HG02840 (cell line): ENCODE data around the gene TDRD12.

Experiments used
- ATAC-seq: cut with Tn5 transposase; IDR thresholded peaks from one replicate; pipeline ENCODE4 v1.9.1; 2021; ENCODE audit warnings: mild to moderate bottlenecking, moderate library complexity, moderate number of reproducible peaks; ENCODE audit not compliant: unreplicated experiment, low FRiP score

Gene TDRD12

GRCh38 chr19:32800191-32800590 lies 80.6 kb downstream of the TDRD12 start:
- ATAC-seq: no peak

GRCh38 chr19:32800754-32801153 lies 81.2 kb downstream of the TDRD12 start:
- no peak for ATAC-seq

- no peak for ATAC-seq
Measured at GRCh38 chr19:32802840-32803239, 83.3 kb downstream of the TDRD12 start.

- ATAC-seq: no peak
Measured at GRCh38 chr19:32808236-32808635, 88.7 kb downstream of the TDRD12 start.

- ATAC-seq: no peak
Measured at GRCh38 chr19:32809254-32809653, 89.7 kb downstream of the TDRD12 start.

- no peak for ATAC-seq
Measured at GRCh38 chr19:32809754-32810153, 90.2 kb downstream of the TDRD12 start.

- ATAC-seq: no peak
Measured at GRCh38 chr19:32810452-32810851, 90.9 kb downstream of the TDRD12 start.

GRCh38 chr19:32811151-32811550 lies 91.6 kb downstream of the TDRD12 start:
- ATAC-seq: no peak

GRCh38 chr19:32812036-32812435 lies 92.5 kb downstream of the TDRD12 start:
- ATAC-seq: no peak

GRCh38 chr19:32812571-32812970 lies 93.0 kb downstream of the TDRD12 start:
- ATAC-seq: no peak

- no peak for ATAC-seq
Measured at GRCh38 chr19:32813862-32814425, 94.4 kb downstream of the TDRD12 start.

- ATAC-seq: no peak
Measured at GRCh38 chr19:32814624-32815023, 95.1 kb downstream of the TDRD12 start.

- no peak for ATAC-seq
Measured at GRCh38 chr19:32816555-32817099, 97.1 kb downstream of the TDRD12 start.

GRCh38 chr19:32817569-32818476 lies 98.3 kb downstream of the TDRD12 start:
- no peak for ATAC-seq

- ATAC-seq: no peak
Measured at GRCh38 chr19:32818536-32818935, 99.0 kb downstream of the TDRD12 start.

GRCh38 chr19:32819419-32820400 lies 100.1 kb downstream of the TDRD12 start:
- no peak for ATAC-seq

- no peak for ATAC-seq
Measured at GRCh38 chr19:32822916-32823746, 103.6 kb downstream of the TDRD12 start.

GRCh38 chr19:32823747-32824102 lies 104.2 kb downstream of the TDRD12 start:
- ATAC-seq: no peak

GRCh38 chr19:32824191-32824751 lies 104.7 kb downstream of the TDRD12 start:
- ATAC-seq: no peak
